PFSK-1 (cell line): ENCODE results near the gene KRTAP26-1.

Experiments used
- FOXP2 ChIP-seq: optimal IDR thresholded peaks from 2 replicates; pipeline ENCODE3; 2011; ENCODE audit warnings: borderline replicate concordance, control low read depth, inconsistent platforms; ENCODE audit not compliant: insufficient read depth; ENCODE audit errors: extremely low read length, extremely low read depth
- POLR2AphosphoS5 ChIP-seq: IDR thresholded peaks from 2 replicates; pipeline ENCODE4 v1.6.1; 2012; ENCODE audit warnings: low read depth, mild to moderate bottlenecking, control low read depth, low read length, moderate library complexity
- SIN3A ChIP-seq: IDR thresholded peaks from 2 replicates; pipeline ENCODE4 v1.6.1; 2012; ENCODE audit warnings: mild to moderate bottlenecking, low read length, moderate library complexity, borderline replicate concordance; ENCODE audit not compliant: insufficient read depth
- TAF1 ChIP-seq: IDR thresholded peaks from 2 replicates; pipeline ENCODE4 v1.6.1; 2012; ENCODE audit warnings: low read length, control low read depth, borderline replicate concordance; ENCODE audit not compliant: insufficient read depth
- TF ChIP-seq, protein P1 (sequence below), 2 experiments: IDR thresholded peaks; 2 replicates each; pipeline versions ENCODE4 v1.6.1 to v1.8.0; 2011 to 2012; ENCODE audit warnings: low read depth in 2 of 2, low read length in 2 of 2, control low read depth in 1 of 2, inconsistent platforms in 1 of 2, mild to moderate bottlenecking in 1 of 2, moderate library complexity in 1 of 2; ENCODE audit not compliant: insufficient read depth in 1 of 2

The KRTAP26-1 gene

DNA sequence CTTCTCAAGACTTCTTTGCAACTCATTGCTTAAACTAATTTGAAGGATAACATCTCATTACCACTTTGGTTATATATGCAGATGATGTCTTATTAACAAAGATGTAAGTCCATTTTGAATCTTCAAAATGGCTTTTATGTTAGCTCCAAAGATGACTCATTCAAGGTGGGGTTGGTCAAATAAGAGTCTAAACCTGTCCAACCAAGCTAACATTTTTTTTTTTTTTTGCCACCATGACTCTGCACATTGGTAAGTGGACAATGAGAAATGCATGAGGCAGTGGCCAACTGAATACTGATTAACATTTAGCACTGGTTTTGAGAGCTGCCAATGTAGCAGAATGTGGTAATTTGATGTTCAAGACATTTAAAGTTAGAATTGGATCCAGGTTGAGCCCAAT lies 17.7 kb upstream of the KRTAP26-1 start:
- TF ChIP-seq POLR2AphosphoS5 (no peak), FOXP2 (no peak)

- TF ChIP-seq, protein P1, sequence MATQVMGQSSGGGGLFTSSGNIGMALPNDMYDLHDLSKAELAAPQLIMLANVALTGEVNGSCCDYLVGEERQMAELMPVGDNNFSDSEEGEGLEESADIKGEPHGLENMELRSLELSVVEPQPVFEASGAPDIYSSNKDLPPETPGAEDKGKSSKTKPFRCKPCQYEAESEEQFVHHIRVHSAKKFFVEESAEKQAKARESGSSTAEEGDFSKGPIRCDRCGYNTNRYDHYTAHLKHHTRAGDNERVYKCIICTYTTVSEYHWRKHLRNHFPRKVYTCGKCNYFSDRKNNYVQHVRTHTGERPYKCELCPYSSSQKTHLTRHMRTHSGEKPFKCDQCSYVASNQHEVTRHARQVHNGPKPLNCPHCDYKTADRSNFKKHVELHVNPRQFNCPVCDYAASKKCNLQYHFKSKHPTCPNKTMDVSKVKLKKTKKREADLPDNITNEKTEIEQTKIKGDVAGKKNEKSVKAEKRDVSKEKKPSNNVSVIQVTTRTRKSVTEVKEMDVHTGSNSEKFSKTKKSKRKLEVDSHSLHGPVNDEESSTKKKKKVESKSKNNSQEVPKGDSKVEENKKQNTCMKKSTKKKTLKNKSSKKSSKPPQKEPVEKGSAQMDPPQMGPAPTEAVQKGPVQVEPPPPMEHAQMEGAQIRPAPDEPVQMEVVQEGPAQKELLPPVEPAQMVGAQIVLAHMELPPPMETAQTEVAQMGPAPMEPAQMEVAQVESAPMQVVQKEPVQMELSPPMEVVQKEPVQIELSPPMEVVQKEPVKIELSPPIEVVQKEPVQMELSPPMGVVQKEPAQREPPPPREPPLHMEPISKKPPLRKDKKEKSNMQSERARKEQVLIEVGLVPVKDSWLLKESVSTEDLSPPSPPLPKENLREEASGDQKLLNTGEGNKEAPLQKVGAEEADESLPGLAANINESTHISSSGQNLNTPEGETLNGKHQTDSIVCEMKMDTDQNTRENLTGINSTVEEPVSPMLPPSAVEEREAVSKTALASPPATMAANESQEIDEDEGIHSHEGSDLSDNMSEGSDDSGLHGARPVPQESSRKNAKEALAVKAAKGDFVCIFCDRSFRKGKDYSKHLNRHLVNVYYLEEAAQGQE (IDR thresholded peaks at IDR 0.05; ENCODE audit: insufficient read depth in 1 of 2, low read depth in 2 of 2, low read length in 2 of 2) = no peak
- TF ChIP-seq FOXP2 = no peak
- TF ChIP-seq SIN3A = no peak
- no peak for TF ChIP-seq POLR2AphosphoS5
- no peak for TF ChIP-seq TAF1
These were observed 17.2 kb upstream of the KRTAP26-1 start, which contains the start of gene KRTAP27-1 for GRCh38 chr21:30337276-30337744. Gene KRTAP27-1, minus strand, starts transcription at chr21:30337694. Its CDS starts 26 bp downstream, at chr21:30337668.

DNA sequence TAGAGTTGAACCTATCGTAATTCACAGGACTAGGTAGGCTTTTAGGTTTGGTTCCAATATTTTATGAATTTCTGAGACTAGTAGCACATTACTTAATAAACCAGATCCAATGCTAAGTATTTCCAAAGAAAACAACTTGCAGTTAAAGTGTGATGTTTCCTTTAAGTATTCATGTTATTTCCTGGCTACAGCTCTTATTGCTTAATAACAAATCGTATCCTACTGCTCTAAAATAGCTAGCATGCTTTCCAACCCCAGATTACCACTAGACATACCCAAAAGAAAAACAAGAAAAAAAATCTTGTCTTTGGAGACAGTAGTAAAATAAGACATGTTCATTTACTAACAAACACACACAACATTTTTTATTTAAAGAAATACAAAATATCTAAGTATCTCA lies 16.5 kb upstream of the KRTAP26-1 start:
- TF ChIP-seq TAF1 (no peak), SIN3A (no peak), FOXP2 (no peak), POLR2AphosphoS5 (no peak)
- TF ChIP-seq, protein P1 (IDR thresholded peaks at IDR 0.05; ENCODE audit: insufficient read depth in 1 of 2, low read depth in 2 of 2, low read length in 2 of 2) = no peak

DNA sequence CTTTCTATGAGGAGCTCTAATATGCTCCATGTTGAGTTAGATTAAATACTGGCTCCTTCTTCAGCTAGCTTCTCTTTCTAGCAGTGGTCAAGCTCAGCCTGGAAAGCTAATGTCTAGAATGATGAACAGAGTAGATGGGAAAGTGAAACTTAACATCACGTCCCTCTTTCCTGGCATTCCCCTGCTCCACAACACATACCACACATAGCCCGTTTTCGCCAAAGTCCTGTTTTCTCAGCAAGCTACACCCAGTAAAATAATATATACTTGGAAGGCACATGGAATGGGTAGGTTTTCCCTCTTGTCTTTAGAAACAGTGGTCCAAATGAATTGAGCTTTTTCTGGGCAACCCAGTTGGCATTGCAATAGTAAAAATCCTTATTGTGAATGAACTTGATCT lies 13.6 kb upstream of the KRTAP26-1 start:
- TF ChIP-seq POLR2AphosphoS5 = no peak
- no peak for TF ChIP-seq TAF1
- no peak for TF ChIP-seq FOXP2
- no peak for TF ChIP-seq SIN3A
- TF ChIP-seq, protein P1 (IDR thresholded peaks at IDR 0.05; ENCODE audit: insufficient read depth in 1 of 2, low read depth in 2 of 2, low read length in 2 of 2) = no peak

- TF ChIP-seq SIN3A (no peak), FOXP2 (no peak), TAF1 (no peak), POLR2AphosphoS5 (no peak)
- TF ChIP-seq, protein P1 (IDR thresholded peaks at IDR 0.05; ENCODE audit: insufficient read depth in 1 of 2, low read depth in 2 of 2, low read length in 2 of 2) = no peak
These were observed 12.6 kb upstream of the KRTAP26-1 start for GRCh38 chr21:30332681-30333080.
